Activated T-helper 1 cell treated with anti-CD3 and anti-CD28 coated beads, Interleukin-2, amount 50 U/mL, for 16 hours (primary cell): Measurements from ENCODE around the gene SMIM12.
"Not testable (repeated sequence)": the region's sequence is repeated elsewhere in the genome, so short reads cannot be mapped to it uniquely, and the experiment has no call there.

ENCODE experiments used
- DNase-seq, 2 donors: peaks; one replicate each; pipeline ENCODE4 v3.0.0-alpha.2; 2020; ENCODE audit warnings: low read depth in 1 of 2, low spot score in 1 of 2

The SMIM12 gene

DNA sequence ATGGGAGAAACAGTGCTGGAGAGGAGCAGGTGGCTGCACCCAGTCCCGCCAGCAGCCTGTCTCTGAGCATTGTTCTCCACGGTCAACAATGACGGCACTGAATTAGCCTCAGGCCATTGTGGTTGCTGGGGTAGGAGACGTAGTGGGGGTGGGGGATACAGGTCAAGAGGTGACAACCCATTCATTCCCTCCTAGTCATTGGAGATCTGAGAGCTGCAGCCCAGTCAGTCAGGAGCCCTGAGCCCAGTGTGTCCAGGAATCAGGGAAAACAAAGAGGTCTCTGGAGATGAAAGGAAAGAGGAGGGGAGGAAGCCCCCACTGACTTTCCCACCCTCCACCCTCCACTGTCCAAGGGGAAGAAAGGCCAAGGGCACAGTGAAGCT is 15.3 kb downstream of the SMIM12 start:
- DNase-seq = no peak

DNA sequence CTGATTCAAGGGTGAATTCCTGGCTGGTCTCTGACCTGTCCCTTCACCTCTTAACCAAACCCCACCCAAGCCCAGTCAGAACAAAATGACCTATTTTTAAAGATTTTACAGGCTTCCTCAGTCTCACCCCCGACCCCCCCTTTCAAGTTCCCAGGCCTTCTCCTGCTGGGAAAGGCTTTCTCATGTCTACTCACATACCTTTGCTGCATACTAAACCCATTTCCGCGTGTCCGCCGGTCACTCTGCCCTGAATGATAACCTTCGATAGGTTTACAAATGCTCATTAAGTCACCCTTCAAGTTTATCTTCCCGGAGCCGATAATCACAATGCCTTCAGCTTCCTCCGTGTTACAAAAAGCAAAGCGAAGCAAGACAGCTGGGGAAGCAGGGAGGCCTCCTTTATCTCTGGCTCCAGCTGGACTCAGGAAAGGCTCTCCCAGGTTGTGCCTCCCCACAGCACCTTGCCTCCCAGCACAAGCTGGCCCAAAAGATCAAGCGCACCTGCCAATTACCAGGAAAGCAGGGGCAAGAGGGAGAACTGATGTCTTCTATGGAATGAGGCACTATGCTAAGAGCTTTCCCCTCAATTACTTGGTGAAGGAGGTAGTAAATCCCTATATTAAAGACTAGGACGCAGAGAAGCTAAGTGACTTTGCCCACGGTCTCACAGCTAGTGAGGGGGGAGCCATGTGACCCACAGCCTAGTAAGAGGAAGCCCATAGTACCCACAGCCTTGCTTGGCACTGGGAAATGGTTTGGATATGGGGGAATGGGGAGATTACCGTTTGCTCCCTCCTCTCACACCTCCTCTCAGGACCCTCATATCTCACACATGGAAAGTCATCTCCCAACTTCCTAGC is 15.9 kb downstream of the SMIM12 start:
- no peak for DNase-seq

- no peak for DNase-seq
Measured at GRCh38 chr1:34842952-34843371, 16.6 kb downstream of the SMIM12 start.

DNA sequence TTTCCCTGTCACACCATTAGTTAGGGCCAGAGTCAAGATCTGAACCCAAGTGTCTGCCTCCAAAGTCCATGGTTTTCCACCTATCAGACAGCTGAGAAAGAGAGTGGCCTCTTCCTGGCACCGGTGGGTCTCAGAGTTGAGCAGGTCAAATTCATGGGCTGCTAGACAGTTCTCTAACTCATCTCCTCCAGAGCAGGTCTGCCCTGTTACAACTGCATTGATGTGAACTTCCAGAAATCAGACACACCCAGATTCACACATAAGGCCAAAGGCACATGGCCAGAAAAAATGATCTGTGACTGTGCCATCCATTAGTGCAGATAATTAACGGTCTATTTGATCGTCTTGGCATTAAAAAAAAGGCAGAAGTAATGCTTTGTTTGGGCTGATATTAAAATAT is 17.5 kb downstream of the SMIM12 start:
- no peak for DNase-seq

GRCh38 chr1:34840426-34840825 is 19.1 kb downstream of the SMIM12 start:
- DNase-seq = no peak

DNA sequence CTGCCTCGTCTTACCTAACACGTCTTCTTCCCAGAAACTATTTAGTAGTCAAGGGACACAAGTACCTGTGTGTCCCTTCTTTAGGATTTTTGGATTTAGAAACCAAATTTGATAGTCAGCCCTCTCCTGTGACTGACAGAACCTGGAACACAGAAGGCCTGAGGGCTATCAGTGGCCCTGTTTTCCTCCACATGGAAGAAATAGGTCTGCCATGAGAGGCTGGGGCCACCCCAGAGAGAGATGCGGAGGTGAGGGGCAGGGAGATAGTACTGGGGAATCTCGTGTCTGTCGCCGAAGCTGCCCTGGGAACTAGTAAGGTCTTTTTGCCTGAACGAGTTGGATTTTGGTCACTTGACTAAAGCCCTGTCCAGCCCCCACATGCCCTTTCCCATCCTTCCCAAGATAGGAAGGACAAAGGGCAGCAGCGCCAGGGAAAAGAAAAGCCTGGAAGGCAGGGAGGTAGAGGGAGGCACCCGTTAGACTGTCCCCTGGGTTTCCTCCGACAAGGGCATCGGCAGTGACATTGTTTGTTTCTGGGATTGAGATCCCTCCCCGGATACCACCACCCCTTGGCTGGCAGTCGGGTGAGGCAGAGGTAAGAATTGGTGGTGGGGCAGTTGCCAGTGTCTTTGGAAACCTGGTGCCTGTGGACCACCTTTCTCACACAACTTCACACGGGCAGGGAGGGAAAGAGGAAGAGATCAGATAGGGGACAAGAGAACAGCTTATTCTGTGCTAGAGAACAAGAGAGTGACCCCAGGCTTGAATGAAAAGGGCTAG is 19.8 kb downstream of the SMIM12 start:
- no peak for DNase-seq

GRCh38 chr1:34833711-34834110 is 25.8 kb downstream of the SMIM12 start:
- DNase-seq = no peak

- DNase-seq = no peak
Measured at GRCh38 chr1:34831721-34832246, 27.8 kb downstream of the SMIM12 start.

DNA sequence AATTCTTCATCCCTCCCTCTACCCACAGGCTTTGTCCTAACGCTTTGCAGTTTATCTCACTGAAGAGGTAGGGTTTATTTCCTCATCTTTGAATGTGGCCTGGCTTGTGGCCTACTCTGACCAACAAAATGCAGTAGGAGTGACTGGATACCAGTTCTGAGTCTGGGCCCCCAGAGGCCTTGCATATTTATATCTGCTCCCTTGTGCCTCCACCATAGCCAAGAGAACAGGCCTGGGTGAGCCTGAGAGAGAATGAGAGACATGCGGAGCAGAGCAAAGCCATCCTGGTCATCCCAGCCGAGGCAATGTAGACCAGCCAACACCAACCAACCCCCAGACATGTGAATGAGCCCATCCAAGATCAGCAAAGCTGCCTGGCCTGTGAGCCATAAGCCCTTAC is 30.3 kb downstream of the SMIM12 start:
- no peak for DNase-seq

DNA sequence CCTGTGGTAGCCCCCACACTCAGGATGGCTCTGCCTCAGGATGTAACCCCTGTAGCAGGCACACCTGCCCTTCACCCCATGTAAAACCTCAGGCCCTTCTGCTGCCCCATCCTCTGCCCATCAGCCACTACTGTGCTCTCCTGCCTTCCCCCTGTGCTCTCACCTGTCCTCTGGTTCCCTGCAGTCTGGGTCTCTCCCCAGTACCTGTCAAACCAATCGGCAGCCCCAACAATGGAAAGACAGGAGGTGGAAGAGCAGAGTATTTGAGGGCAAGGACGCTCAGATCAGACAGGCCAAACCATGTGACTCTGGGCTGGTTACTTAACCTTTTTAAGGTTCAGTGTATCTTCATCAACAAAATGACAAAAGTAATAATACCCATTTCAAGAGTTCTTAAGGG is 30.9 kb downstream of the SMIM12 start:
- DNase-seq = no peak

GRCh38 chr1:34827341-34827941 is 32.1 kb downstream of the SMIM12 start:
- no peak for DNase-seq

DNA sequence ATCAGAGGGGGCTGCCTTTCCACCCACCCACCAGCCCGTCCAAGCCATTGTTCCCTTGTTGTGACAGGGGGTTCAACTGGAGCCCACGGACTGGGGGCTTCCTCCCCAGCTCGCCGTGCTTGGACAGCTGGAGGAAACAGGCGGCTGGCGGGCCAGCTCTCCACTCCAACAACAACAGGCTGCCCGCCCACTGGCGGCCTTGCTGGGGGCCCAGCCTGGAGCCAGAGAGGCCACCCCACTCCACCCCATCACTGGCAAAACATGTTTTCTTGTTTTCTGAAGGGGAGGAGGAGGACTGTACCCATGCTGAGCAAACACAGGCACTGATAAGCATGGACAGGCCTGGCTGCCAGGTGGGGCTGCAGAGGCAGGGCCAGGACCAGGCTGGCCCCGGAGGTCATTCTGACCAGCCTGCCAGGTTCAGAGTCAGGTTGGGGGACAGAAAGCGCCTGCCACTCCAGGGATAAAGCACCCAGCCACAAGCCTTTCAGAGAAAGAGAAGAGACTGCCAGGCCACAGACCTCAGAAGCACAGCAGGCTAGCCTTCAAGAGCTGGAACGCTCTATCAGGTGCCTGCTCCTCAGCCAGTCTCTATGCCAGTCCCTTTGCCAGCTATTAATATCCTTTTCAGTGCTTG is 34.0 kb downstream of the SMIM12 start:
- DNase-seq = no peak

DNA sequence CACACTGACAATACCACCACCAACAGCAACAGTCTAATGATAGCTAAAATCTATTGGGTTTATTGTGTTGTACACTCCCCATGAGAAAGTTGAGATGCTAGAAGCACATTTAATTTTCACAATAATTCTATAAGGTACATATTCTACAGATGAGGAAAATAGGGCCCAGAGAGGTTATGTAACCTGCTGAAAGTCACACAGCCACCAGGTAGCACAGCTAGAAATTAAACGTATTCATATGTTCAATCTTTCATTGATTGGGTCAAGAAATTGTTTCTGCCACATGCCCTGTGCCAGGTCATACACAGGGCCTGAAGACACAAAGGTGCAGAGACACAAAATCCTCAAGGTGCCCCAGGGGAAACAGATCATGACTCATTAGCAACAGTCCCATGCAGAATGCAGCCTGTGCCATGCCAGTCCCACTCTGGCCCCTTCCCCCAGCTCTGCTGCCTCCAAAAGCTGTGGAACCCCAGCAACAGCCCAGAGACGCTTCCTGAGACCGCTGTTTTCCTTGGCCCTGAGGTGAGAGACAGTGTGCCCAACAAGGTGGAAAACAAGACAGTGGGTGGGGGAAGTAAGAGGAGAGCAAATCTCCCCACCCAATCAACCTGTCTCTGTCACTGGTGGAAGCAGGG is 34.6 kb downstream of the SMIM12 start:
- DNase-seq = no peak

DNA sequence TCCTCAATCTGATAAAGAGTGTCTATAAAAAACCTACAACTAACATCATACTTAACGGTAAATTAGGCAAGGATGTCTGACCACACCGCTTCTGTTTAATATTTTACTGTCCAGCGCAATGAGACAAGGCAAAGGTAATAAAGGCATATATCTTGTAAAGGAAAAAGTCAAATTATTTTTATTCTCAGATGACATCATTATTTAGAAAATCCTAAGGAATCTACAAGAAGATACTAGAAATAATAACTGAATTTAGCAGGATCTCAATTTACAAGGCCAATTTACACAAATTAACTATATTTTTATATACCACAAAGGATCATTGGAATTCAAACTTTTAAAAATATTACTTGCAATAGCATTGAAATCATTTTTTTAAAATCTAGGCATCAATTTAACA is 37.3 kb downstream of the SMIM12 start:
- DNase-seq = no peak

DNA sequence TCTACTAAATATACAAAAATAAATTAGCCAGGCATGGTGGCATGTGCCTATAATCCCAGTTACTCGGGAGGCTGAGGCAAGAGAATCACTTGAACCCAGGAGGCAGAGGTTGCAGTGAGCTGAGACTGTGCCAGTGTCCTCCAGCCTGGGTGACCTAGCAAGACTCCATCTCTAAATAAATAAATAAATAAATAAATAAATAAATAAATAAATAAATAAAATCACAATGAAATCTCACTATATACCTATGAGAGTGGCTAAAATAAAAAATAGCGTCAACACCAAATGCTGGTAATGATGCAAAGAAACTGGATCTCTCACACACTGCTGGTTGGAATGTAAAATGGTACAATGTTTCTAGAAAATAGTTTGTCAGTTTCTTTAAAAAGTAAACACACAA is 40.7 kb downstream of the SMIM12 start:
- DNase-seq = not testable (repeated sequence)

DNA sequence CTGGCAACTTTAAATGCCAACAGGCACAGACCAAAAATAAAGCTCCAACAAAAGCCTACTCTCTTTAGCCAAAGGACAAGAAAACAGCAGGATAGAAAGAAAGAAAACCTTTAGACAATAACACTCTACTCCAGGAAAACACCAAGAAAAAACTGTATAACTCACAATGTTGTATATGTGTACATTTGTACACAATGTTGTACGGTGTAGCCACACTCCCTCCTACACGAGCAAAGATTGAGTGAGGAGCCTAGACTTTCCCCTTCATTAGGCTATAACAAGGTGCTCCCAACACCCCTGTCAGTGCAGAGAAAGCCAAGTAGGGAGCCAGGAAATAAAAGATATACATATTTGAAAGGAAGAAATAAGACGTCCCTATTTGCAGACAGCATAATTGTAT is 42.8 kb downstream of the SMIM12 start:
- DNase-seq = no peak

DNA sequence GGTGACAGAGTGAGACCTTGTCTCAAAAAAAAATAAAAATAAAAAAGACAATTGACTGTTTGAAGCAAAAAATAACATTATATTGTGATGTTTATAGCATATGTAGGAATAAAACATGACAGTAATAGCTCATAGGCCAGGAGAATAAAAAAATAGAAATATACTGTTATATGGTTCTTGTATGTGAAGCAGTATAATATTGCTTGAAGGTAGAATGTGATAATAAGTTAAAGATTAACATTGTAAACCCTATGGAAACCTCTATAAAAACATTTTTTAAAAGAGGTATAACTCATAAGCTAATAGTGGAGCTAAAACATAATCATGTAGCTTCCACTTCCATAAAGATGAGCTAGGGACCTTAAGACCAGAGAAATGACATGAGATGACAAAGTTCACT is 43.2 kb downstream of the SMIM12 start:
- DNase-seq = no peak

DNA sequence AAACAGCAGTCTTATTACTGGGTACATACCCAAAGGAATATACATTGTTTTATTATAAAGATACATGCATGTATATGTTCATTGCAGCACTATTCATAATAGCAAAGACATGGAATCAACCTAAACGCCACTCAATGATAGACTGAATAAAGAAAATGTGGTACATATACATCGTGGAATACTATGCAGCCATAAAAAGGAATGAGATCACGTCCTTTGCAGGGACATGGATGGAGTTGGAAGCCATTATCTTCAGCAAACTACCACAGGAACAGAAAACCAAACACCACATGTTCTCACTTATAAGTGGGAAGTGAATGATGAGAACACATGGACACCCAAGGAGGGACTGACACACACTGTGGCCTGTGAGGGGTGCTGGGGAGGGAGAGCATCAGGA is 48.8 kb downstream of the SMIM12 start:
- not testable (repeated sequence) for DNase-seq

DNA sequence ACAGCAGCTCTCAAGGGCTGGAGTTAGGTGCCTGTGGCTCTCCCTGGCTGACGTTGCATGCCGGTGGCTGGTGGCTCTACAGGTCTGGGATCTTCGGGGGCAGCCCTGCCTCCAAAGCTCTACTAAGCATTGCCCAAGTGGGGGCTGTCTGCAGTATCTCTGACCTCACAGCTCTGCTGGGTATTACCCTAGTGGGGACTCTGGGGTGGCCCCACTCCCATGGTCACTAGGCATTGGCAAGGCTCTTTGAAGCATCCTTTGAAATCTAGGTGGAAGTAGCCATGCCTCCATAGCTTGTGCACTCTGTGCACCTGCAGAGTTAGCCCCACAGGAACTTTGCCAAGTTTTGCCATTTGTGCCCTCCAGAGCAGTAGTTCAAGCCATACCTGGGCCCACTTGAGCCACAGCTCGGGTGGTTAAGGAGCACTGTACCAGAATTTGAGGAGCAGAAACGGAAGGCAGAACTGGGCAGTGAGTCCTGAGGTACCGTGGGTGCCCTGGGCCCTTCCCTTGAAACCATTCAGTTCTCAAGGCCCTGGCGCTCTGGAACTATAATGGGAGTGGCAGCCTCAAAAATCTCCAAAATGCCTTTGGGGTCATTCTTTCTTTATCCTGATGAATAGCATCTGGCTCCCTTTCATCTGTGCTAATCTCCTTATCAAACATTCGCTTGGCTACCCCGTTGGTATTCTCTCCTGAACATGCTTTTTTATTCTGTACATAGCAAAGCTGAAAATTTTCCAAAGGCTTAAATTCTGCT is 51.3 kb downstream of the SMIM12 start:
- no peak for DNase-seq

- no peak for DNase-seq
Measured at GRCh38 chr1:34806396-34806795, 53.2 kb downstream of the SMIM12 start.
